Measurements from ENCODE around the gene SLC6A13. TPM values are rescaled to one million over a fixed set of nuclear protein-coding genes. Genes with fewer than 3 reads are reported as not detected.

Gene SLC6A13
- total RNA-seq = 0.09 TPM in 1 of 2 replicates, not detected in the other

DNA sequence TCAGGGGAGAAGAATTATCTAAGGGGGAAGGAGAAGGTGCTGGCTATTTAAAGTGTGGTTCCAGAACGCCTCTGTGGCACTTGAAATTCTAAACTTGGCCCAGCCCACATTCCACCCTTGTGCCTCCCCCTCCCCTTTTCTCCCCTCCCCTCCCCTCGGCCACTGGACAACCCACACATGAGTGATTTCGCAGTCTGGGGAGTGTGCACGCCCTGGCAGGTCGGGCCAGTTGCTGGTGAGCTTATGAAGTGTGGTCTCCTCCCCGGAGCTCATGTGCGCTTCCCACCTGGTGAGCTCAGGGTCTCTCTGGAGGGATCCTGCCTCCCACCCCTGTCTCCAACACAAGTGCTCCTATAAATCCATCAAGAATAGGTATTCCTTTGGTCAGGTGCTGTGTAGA lies at the start of gene SLC6A13:
Gene SLC6A13, minus strand, starts transcription at position 20 of the 400 bp plus-strand sequence. CDS start 2,784 bp downstream, outside the sequence.

DNA sequence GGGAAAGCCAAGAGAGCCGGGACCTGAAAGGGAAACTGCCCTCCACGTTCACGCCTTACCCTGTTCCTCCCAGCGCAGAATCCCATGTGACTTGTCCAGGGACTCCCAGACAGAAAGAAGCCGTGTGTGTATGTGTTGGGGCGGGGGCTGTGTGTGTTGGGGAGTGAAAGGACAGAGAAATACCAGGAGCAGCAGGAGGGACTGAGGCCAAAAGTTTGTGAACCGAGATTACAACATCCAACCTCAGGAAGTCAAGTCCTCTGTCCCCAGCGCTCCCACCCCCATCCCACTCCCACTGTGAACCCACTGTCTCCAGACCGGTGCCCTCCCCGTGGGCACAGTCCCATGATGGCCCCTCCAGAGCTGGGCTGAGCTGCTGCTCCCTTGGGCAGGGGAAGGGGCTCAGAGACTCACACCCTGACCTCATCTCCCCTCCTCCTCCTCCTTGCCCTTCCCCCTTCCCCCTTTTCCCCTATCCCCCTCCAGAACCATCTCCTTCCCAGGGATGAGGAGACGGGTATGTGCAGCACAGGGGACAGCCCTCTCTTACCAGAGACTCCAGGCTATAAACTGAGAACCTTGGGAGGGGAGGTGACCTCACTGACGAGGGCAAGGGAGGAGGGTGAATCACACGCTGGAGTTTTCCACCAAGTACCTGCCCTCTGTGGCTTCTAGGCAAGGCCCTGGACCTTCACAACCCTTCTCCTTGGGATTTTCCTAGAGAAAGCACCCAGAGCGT lies 48.5 kb downstream of the SLC6A13 start, which contains the start of gene SLC6A12:
Gene SLC6A12, minus strand, starts transcription at position 155 of the 739 bp plus-strand sequence. CDS start 4,171 bp downstream, outside the sequence.

Other genes starting within 250 kb of the SLC6A13 start
- under 0.01 and 0.09 TPM in 2 replicates for gene IQSEC3, start 196.1 kb downstream of the SLC6A13 start, total RNA-seq
- gene SLC6A12, start 48.7 kb downstream of the SLC6A13 start, total RNA-seq = 0.11 and 0.26 TPM in 2 replicates
- 53.0 and 60.3 TPM in 2 replicates for gene KDM5A, start 126.5 kb upstream of the SLC6A13 start, total RNA-seq
- 5.9 and 7.4 TPM in 2 replicates for gene CCDC77, start 138.8 kb upstream of the SLC6A13 start, total RNA-seq
- gene B4GALNT3, start 197.1 kb upstream of the SLC6A13 start, total RNA-seq = 0.11 TPM in 1 of 2 replicates, not detected in the other

Measured in dermis lymphatic vessel endothelial cell (primary cell).